Activated naive CD8-positive, alpha-beta T cell treated with anti-CD3 and anti-CD28 coated beads, Interleukin-2, amount 50 U/mL, for 24 hours (primary cell): ENCODE measurements around the gene TUT7.
"Not testable (repeated sequence)": the region's sequence is repeated elsewhere in the genome, so short reads cannot be mapped to it uniquely, and the experiment has no call there.

Experiments
- ATAC-seq: fragments of 150-1000 bp; cut with Tn5 transposase; one replicate; pipeline ENCODE4 v1.10.0; 2021
- DNase-seq: peaks from one replicate; pipeline ENCODE4 v3.0.0; 2021
- H3K27ac Mint-ChIP-seq: one replicate; pipeline ENCODE4 v1.8.0; 2021; ENCODE audit warnings: mild to moderate bottlenecking, mixed read lengths
- H3K27me3 Mint-ChIP-seq: one replicate; pipeline ENCODE4 v1.8.0; 2021; ENCODE audit warnings: mixed read lengths
- H3K36me3 Mint-ChIP-seq: one replicate; pipeline ENCODE4 v1.8.0; 2021; ENCODE audit warnings: low read depth, mixed read lengths
- H3K4me1 Mint-ChIP-seq: one replicate; pipeline ENCODE4 v1.8.0; 2021; ENCODE audit warnings: mixed read lengths
- H3K4me3 Mint-ChIP-seq: one replicate; pipeline ENCODE4 v1.8.0; 2021; ENCODE audit warnings: mild to moderate bottlenecking, moderate library complexity, mixed read lengths
- H3K9me3 Mint-ChIP-seq: one replicate; pipeline ENCODE4 v1.8.0; 2021; ENCODE audit warnings: mixed read lengths

TUT7 gene, protein sequence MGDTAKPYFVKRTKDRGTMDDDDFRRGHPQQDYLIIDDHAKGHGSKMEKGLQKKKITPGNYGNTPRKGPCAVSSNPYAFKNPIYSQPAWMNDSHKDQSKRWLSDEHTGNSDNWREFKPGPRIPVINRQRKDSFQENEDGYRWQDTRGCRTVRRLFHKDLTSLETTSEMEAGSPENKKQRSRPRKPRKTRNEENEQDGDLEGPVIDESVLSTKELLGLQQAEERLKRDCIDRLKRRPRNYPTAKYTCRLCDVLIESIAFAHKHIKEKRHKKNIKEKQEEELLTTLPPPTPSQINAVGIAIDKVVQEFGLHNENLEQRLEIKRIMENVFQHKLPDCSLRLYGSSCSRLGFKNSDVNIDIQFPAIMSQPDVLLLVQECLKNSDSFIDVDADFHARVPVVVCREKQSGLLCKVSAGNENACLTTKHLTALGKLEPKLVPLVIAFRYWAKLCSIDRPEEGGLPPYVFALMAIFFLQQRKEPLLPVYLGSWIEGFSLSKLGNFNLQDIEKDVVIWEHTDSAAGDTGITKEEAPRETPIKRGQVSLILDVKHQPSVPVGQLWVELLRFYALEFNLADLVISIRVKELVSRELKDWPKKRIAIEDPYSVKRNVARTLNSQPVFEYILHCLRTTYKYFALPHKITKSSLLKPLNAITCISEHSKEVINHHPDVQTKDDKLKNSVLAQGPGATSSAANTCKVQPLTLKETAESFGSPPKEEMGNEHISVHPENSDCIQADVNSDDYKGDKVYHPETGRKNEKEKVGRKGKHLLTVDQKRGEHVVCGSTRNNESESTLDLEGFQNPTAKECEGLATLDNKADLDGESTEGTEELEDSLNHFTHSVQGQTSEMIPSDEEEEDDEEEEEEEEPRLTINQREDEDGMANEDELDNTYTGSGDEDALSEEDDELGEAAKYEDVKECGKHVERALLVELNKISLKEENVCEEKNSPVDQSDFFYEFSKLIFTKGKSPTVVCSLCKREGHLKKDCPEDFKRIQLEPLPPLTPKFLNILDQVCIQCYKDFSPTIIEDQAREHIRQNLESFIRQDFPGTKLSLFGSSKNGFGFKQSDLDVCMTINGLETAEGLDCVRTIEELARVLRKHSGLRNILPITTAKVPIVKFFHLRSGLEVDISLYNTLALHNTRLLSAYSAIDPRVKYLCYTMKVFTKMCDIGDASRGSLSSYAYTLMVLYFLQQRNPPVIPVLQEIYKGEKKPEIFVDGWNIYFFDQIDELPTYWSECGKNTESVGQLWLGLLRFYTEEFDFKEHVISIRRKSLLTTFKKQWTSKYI (N-terminal part only)

DNA sequence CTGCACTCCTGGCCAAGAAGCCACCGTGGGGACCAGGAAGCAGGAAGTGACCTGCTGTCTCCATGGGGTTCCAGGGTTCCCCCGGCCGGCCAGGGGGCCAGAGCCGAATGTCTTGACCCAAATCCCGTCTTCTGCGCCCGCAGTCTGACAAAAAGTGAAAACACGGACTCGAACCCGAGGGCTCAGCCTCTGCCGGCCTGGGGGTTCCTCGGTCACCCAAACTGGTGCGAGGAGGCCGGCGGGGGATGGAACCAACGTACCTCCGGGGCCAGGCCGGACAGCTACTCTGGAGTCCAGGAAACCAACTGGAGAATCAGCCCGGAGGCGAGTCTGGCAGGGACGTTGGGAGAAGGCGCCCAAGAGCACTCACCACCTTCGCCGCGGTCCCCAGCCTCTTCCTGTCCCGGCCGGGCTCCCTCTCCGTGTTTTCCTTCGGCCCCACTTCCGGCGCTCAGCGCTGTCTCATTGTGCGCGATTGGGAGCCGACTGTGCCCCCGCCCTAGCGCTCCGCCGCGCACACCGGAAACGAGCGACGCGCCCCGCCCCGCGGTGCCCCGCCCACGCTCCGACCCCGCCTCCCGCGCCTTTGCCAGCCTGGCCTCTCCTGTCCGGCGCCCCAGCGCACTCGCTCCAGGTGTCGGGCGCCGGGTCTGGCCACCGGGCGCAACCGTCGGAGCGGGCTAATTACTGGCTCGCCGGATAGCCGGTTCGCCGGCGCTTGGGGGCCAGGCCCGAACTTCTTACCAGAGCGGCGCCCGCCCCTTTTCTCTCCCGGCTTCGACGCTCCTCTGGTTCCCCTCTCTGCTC lies at the start of gene TUT7:
Gene TUT7 (minus strand): TSS at position 400 of the 807 bp plus-strand sequence. CDS start 1,211 bp downstream, outside the sequence.
- peak; percentile 90 for ATAC-seq
- DNase-seq, result peak; percentile 97
- peak within 1 kb of the TSS; percentile 98 for H3K4me3 Mint-ChIP-seq
- peaks cover 17% of the 10 kb centered on the region for H3K36me3 Mint-ChIP-seq
- H3K9me3 Mint-ChIP-seq, result no peaks in the 10 kb centered on the region
- H3K27me3 Mint-ChIP-seq, result no peaks in the 10 kb centered on the region
- peaks cover 42% of the 10 kb centered on the region for H3K4me1 Mint-ChIP-seq
- peak within 1 kb of the TSS; percentile 90 for H3K27ac Mint-ChIP-seq

DNA sequence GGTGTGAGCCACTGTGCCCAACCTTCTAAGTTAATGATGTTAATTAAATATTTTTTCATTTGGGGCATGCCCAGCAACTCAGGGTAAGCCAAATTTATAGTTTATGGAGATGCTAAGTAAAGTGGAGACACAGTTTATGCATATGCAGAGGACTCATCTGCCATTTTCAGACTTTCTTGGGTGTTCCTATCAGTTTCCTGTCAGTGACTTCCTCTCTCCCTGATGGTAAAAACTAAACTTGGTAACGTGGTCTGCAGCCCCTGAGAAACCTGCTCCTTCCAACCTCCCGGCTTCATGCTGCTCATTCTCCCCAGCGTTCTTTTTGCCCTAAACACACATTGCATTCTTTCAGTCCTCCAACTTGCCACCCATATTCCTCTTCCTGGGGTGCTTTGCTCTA lies 48.4 kb upstream of the TUT7 start:
- no peak for ATAC-seq
- Mint-ChIP-seq H3K4me3 (no peak overlapping the region), H3K9me3 (no peaks in the 10 kb centered on the region), H3K27me3 (peaks cover 8% of the 10 kb centered on the region), H3K27ac (no peak overlapping the region), H3K36me3 (no peaks in the 10 kb centered on the region), H3K4me1 (peaks cover 19% of the 10 kb centered on the region)
- DNase-seq, result no peak

DNA sequence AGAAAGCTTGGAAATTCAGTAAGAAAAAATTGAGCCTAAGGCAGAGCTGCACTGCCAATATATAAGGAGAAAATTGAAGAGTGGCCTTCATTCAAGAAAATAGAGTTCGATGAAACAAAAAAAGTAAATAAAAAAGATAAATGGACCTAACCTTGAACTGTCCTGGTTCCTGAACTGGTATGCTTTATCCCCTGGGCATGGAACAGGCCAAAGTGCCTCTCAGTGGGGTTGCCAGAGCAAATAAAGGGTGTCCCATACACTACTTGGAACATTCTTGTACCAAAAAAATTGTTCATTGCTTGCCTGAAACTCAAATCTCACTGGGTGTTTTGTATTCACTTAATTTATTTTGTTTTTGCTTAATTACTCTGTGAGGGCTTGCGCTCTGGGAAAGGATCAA lies 42.2 kb upstream of the TUT7 start:
- DNase-seq, result no peak
- H3K36me3 Mint-ChIP-seq, result no peaks in the 10 kb centered on the region
- H3K4me1 Mint-ChIP-seq, result no peaks in the 10 kb centered on the region
- peaks cover 7% of the 10 kb centered on the region for H3K9me3 Mint-ChIP-seq
- peaks cover 16% of the 10 kb centered on the region for H3K27me3 Mint-ChIP-seq
- H3K27ac Mint-ChIP-seq, result no peak overlapping the region
- no peak for ATAC-seq
- no peak overlapping the region for H3K4me3 Mint-ChIP-seq

DNA sequence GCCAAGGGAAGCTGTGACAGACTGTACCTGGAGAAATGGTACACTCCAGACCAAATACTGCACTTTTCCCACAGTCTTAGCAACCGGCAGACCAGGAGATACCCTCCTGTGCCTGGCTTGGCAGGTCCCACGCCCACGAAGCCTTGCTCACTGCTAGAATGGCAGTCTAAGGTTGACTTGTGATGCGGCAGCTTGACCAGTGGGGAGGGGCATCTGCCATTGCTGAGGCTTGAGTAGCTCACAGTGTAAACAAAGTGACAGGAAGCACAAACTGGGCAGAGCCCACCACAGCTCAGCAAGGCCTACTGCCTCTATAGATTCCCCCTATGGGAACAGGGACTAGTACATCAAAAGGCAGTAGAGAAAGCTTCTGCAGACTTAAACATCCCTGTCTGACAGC lies 36.0 kb upstream of the TUT7 start:
- H3K36me3 Mint-ChIP-seq, ATAC-seq, H3K27ac Mint-ChIP-seq, H3K9me3 Mint-ChIP-seq, DNase-seq, H3K4me3 Mint-ChIP-seq, H3K4me1 Mint-ChIP-seq: not testable (repeated sequence)
- peaks cover 28% of the 10 kb centered on the region for H3K27me3 Mint-ChIP-seq

DNA sequence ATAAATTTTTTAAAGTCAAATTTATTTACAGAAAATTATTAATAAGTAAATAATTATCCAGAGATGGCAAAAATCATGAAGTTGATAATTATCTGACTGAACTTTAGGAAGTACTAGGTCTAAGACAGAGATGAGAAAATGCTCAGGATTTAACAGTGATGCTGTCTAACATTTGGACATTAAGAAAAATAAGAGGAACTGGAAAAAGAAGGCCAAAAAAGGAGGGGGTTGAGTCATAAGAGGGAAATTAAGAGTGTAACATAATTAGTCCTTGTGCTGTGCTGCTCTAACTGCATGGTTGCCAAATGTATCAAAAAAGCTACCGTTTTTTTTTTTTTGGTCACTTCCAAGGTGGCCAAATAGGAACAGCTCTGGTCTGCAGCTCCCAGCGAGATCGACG lies 35.4 kb upstream of the TUT7 start:
- DNase-seq (no peak), ATAC-seq (no peak)
- Mint-ChIP-seq H3K27ac (no peak overlapping the region), H3K4me3 (no peak overlapping the region), H3K36me3 (no peaks in the 10 kb centered on the region), H3K4me1 (no peaks in the 10 kb centered on the region), H3K27me3 (peaks cover 26% of the 10 kb centered on the region), H3K9me3 (peaks cover 7% of the 10 kb centered on the region)

DNA sequence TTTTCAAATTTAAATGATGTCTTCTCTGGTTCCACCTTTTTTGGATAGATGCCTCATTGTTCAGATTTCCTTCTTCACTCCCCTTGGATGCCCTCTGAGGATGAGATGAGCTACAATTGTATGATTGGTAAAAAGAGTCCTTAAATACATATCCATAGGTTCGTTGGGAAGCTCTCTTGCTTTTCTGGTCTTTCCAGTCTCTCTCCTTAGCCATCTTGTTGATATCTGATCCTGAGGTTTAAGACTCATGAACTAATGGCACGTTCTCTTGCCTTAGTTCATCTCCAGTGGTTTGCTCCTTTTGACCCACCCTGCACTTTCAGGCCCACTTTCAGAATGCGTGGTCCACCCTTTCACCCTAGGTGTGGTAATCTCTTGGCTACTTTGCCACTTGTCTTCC lies 33.2 kb upstream of the TUT7 start:
- Mint-ChIP-seq H3K27me3 (peaks cover 22% of the 10 kb centered on the region), H3K4me3 (no peak overlapping the region), H3K36me3 (no peaks in the 10 kb centered on the region), H3K9me3 (peaks cover 7% of the 10 kb centered on the region), H3K4me1 (no peaks in the 10 kb centered on the region), H3K27ac (no peak overlapping the region)
- no peak for ATAC-seq
- no peak for DNase-seq

DNA sequence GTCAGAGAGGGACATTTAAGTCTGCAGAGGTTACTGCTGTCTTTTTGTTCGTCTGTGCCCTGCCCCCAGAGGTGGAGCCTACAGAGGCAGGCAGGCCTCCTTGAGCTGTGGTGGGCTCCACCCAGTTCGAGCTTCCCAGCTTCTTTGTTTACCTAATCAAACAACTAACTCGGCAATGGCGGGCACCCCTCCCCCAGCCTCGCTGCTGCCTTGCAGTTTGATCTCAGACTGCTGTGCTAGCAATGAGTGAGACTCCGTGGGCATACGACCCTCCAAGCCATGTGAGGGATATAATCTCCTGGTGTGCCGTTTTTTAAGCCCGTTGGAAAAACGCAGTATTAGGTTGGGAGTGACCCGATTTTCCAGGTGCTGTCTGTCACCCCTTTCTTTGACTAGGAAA lies 28.8 kb upstream of the TUT7 start:
- H3K27me3 Mint-ChIP-seq, result peaks cover 10% of the 10 kb centered on the region
- H3K9me3 Mint-ChIP-seq, H3K27ac Mint-ChIP-seq, H3K4me1 Mint-ChIP-seq, H3K36me3 Mint-ChIP-seq, H3K4me3 Mint-ChIP-seq, DNase-seq, ATAC-seq: not testable (repeated sequence)

DNA sequence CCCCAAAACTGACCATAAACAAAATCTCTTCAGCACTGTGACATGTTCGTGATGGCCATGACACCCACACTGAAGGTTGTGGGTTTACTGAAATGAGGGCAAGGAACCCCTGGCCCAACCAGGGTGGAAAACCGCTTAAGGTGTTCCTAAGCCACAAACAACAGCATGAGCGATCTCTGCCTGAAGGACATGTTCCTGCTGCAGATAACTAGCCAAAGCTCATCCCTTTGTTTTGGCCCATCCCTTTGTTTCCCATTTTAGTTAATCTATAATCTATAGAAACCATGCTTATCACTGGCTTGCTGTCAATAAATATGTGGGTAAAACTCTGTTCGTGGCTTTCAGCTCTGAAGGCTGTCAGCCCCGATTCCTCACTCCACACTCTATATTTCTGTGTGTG lies 21.8 kb upstream of the TUT7 start:
- no peak for DNase-seq
- H3K4me1 Mint-ChIP-seq, result no peaks in the 10 kb centered on the region
- no peak overlapping the region for H3K4me3 Mint-ChIP-seq
- H3K27ac Mint-ChIP-seq, result no peak overlapping the region
- H3K27me3 Mint-ChIP-seq, result peaks cover 18% of the 10 kb centered on the region
- no peak for ATAC-seq
- H3K9me3 Mint-ChIP-seq, result peaks cover 5% of the 10 kb centered on the region
- peaks cover 5% of the 10 kb centered on the region for H3K36me3 Mint-ChIP-seq

DNA sequence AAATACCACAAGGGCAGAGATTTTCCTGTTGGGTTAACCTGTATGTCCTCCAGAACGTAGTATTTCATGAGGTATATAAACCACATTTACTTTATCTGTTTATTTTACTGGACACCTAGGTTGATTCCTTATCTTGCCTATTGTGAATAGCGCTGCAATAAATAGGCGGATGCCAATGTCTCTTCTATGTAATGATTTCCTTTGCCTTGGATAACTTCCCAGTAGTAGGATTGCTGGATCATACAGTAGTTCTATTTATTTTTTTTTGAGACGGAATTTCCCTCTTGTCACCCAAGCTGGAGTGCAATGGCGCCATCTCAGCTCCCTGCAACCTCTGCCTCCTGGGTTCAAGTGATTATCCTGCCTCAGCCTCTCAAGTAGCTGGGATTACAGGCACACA lies 15.6 kb upstream of the TUT7 start:
- no peak for ATAC-seq
- Mint-ChIP-seq H3K9me3 (peaks cover 28% of the 10 kb centered on the region), H3K4me1 (no peaks in the 10 kb centered on the region), H3K27ac (no peak overlapping the region), H3K4me3 (no peak overlapping the region), H3K36me3 (peaks cover 22% of the 10 kb centered on the region), H3K27me3 (peaks cover 25% of the 10 kb centered on the region)
- DNase-seq, result no peak

DNA sequence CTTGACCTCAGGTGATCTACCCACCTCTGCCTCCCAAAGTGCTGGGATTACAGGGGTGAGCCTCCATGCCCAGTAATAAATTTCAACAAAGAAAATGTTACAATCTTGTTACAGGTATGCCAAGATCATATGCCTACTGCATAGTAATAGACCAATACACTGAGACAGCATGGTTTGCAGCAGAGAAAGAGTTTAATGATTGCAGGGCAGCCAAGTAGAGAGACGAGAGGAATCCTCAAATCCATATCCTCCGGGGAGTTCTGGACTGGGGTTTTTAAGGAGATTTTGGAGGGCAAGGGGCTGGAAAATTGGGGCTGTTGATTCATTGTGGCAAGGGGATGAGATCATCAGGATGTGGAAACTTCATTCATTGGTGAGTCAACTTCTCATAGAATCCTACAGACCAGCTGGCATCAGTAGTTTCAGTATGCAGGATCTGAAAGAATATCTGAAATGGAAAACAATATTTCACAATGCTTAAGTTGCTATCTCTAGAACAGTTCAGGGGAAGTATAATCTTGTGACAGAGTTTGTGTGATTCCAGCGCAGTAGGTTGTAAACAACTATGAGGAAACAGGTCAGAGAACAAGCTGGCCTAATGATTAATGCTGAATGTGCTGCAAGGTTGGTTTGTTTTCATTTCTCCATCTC lies 14.8 kb upstream of the TUT7 start:
- Mint-ChIP-seq H3K36me3 (peaks cover 22% of the 10 kb centered on the region), H3K4me1 (no peaks in the 10 kb centered on the region), H3K4me3 (no peak overlapping the region), H3K27ac (no peak overlapping the region), H3K9me3 (peaks cover 28% of the 10 kb centered on the region), H3K27me3 (peaks cover 25% of the 10 kb centered on the region)
- DNase-seq (no peak), ATAC-seq (no peak)

DNA sequence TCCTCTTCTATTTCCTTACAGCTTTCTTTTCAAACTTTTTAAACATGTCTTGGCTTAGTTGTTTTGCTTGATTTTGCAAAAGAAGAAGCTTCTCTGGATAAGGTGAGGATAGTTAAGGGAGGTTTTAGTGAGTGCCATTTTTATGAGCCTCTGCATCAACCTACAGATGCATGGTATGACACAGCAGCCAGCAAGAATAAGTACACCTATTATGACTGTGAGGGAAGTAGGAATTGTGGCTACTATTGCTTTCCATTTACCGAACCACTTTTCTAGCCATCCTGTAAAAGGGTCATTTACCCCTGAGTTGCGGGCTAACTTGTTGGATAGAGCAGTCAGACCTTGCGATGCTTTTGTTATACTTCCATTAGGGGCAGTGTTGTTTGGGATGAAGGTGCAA lies 7.0 kb upstream of the TUT7 start:
- H3K27me3 Mint-ChIP-seq, result no peaks in the 10 kb centered on the region
- H3K9me3 Mint-ChIP-seq, result peaks cover 2% of the 10 kb centered on the region
- H3K4me3 Mint-ChIP-seq, result no peak overlapping the region
- H3K27ac Mint-ChIP-seq, result no peak overlapping the region
- peaks cover 2% of the 10 kb centered on the region for H3K36me3 Mint-ChIP-seq
- peaks cover 4% of the 10 kb centered on the region for H3K4me1 Mint-ChIP-seq
- ATAC-seq (no peak), DNase-seq (no peak)

DNA sequence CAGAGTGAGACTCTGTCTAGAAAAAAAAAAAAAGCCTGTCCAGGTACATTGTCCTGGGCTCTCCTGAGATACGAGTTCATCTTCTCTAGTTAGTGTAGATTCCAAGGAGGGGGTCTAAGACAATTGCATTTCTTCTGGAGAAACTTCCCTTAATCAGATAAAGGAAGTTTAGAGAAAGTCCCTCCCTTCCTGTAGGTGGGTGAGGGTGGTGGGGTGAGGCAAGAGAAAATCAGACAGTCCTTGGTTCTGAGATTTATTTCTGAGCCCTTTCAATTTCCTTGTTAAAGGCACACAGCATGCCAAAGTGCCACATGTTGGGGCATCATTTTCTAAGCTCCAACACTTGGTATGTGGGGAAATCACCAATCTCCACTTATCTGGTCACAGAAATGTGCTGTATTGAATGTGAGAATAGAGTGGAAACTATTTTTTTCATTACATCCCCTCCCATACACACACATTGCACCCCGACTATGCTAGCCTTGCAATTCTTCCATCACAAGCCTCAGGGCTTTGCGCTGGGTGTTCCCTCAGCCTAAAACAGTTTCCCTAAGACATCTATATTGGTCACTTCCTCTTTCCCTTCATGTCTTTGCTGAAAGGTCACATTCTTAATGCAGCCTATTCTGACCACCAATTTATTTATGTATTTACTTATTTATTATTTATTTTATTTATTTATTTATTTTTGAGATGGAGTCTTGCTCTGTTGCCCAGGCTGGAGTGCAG lies 5.1 kb upstream of the TUT7 start:
- ATAC-seq (no peak), DNase-seq (no peak)
- Mint-ChIP-seq H3K27ac (no peak overlapping the region), H3K9me3 (no peaks in the 10 kb centered on the region), H3K4me1 (peaks cover 10% of the 10 kb centered on the region), H3K4me3 (no peak overlapping the region), H3K27me3 (no peaks in the 10 kb centered on the region), H3K36me3 (no peaks in the 10 kb centered on the region)
